CD14-positive monocyte (primary cell): ENCODE measurements around the gene PUDP. TPM values are rescaled to one million over a fixed set of nuclear protein-coding genes. Genes with fewer than 3 reads are reported as not detected.

Experiments
- DNase-seq, 3 donors: peaks; one replicate each; pipeline ENCODE4 v3.0.0-alpha.2; 2011 to 2022
- H2AFZ ChIP-seq: 2 replicates; pipeline ENCODE4 v1.6.0; 2012; ENCODE audit warnings: mild to moderate bottlenecking, low read depth, low read length, inconsistent platforms; ENCODE audit not compliant: insufficient read depth, poor library complexity, severe bottlenecking
- H3K27ac ChIP-seq, 2 donors: 1 replicate in 1 of 2; 2 replicates in 1 of 2; pipeline ENCODE4 v1.5.1; 2012 to 2013; ENCODE audit warnings: low read length in 2 of 2, control low read depth in 1 of 2, inconsistent platforms in 1 of 2, low read depth in 1 of 2, mild to moderate bottlenecking in 1 of 2
- H3K27me3 ChIP-seq, 2 donors: one replicate each; pipeline versions ENCODE4 v1.6.0 to v1.6.1; 2011 to 2013; ENCODE audit warnings: low read length in 2 of 2; ENCODE audit not compliant: control insufficient read depth in 2 of 2, insufficient read depth in 2 of 2
- H3K36me3 ChIP-seq, 2 donors: replicated peaks in 1 of 2; 1 replicate in 1 of 2; 2 replicates in 1 of 2; pipeline versions ENCODE4 v1.5.1 to v1.6.1; 2012 to 2013; ENCODE audit warnings: low read length in 2 of 2, control low read depth in 1 of 2, inconsistent platforms in 1 of 2, mild to moderate bottlenecking in 1 of 2; ENCODE audit not compliant: insufficient read depth in 2 of 2, control insufficient read depth in 1 of 2
- H3K4me1 ChIP-seq, 2 donors: 1 replicate in 1 of 2; 2 replicates in 1 of 2; pipeline versions ENCODE4 v1.5.1 to v1.6.1; 2012 to 2013; ENCODE audit warnings: low read length in 2 of 2, control low read depth in 1 of 2, inconsistent platforms in 1 of 2, mild to moderate bottlenecking in 1 of 2, moderate library complexity in 1 of 2; ENCODE audit not compliant: insufficient read depth in 2 of 2, control insufficient read depth in 1 of 2
- H3K4me2 ChIP-seq: replicated peaks from 2 replicates; pipeline ENCODE3; 2012; ENCODE audit warnings: low read length, moderate library complexity, mild to moderate bottlenecking; ENCODE audit not compliant: poor library complexity, severe bottlenecking; ENCODE audit errors: extremely low read depth
- H3K4me3 ChIP-seq, 3 experiments: fragments of 200-600 bp in 1 of 3; sonication (generic) in 1 of 3; replicated peaks in 1 of 3; 1 replicate in 2 of 3; 2 replicates in 1 of 3; pipeline ENCODE4 v1.5.1; 2011 to 2013; ENCODE audit warnings: low read length in 3 of 3, mild to moderate bottlenecking in 3 of 3, control low read depth in 2 of 3, low read depth in 2 of 3, inconsistent platforms in 1 of 3, moderate library complexity in 1 of 3
- H3K79me2 ChIP-seq: 2 replicates; pipeline ENCODE4 v1.6.0; 2012; ENCODE audit warnings: mild to moderate bottlenecking, control low read depth, inconsistent platforms, low read length, moderate library complexity; ENCODE audit not compliant: insufficient read depth
- H3K9ac ChIP-seq: 2 replicates; pipeline ENCODE4 v1.6.0; 2017; ENCODE audit warnings: low read length, mild to moderate bottlenecking; ENCODE audit not compliant: insufficient read depth, poor library complexity, severe bottlenecking
- H3K9me3 ChIP-seq, 2 donors: replicated peaks in 1 of 2; 1 replicate in 1 of 2; 2 replicates in 1 of 2; pipeline versions ENCODE4 v1.5.1 to v1.6.1; 2012 to 2013; ENCODE audit warnings: low read length in 2 of 2, control low read depth in 1 of 2; ENCODE audit not compliant: control insufficient read depth in 1 of 2, insufficient read depth in 1 of 2
- H4K20me1 ChIP-seq: 2 replicates; pipeline ENCODE4 v1.6.0; 2012; ENCODE audit warnings: mild to moderate bottlenecking, low read length, control low read depth, moderate library complexity; ENCODE audit not compliant: insufficient read depth
- H3K27ac Mint-ChIP-seq, 7 donors: one replicate each; pipeline ENCODE4 v1.8.0; 2020; ENCODE audit warnings: mild to moderate bottlenecking in 7 of 7, mixed read lengths in 7 of 7, moderate library complexity in 6 of 7, inconsistent platforms in 2 of 7
- H3K27me3 Mint-ChIP-seq, 3 donors: one replicate each; pipeline ENCODE4 v1.8.0; 2021 to 2022; ENCODE audit warnings: low read depth in 3 of 3, mild to moderate bottlenecking in 3 of 3, mixed read lengths in 3 of 3, moderate library complexity in 3 of 3, inconsistent platforms in 1 of 3
- H3K36me3 Mint-ChIP-seq, 2 donors: one replicate each; pipeline ENCODE4 v1.8.0; 2020; ENCODE audit warnings: mixed read lengths in 2 of 2, inconsistent platforms in 1 of 2, mild to moderate bottlenecking in 1 of 2
- H3K4me1 Mint-ChIP-seq: one replicate; pipeline ENCODE4 v1.8.0; 2020; ENCODE audit warnings: mild to moderate bottlenecking, mixed read lengths
- H3K4me3 Mint-ChIP-seq, 2 donors: one replicate each; pipeline ENCODE4 v1.8.0; 2020; ENCODE audit warnings: mild to moderate bottlenecking in 2 of 2, mixed read lengths in 2 of 2, moderate library complexity in 1 of 2
- H3K9me3 Mint-ChIP-seq, 7 donors: one replicate each; pipeline ENCODE4 v1.8.0; 2020 to 2022; ENCODE audit warnings: mixed read lengths in 7 of 7, mild to moderate bottlenecking in 6 of 7, moderate library complexity in 6 of 7, inconsistent platforms in 2 of 7
- CTCF ChIP-seq: fragments of 200-600 bp; IDR thresholded peaks from one replicate; pipeline ENCODE4 v1.8.0; 2022; ENCODE audit warnings: antibody characterized with exemption, mild to moderate bottlenecking
- WGBS: methylation state at CpG from one replicate; pipeline ENCODE4 v1.1.5; 2013; ENCODE audit warnings: missing lambda C conversion rate; ENCODE audit not compliant: insufficient coverage; 5-methylcytosine and 5-hydroxymethylcytosine counted together
- intact Hi-C, 2 donors: fragments of 100-400 bp; cut with micrococcal nuclease; formaldehyde crosslinking; loops; one replicate each; pipeline versions ENCODE4 v1.15.0 to v1.15.1; 2023
- polyA plus RNA-seq, 3 donors: library from polyadenylated mRNA; depleted of rRNA in 1 of 3; unstranded in 2 of 3; stranded (reverse) in 1 of 3; fragments of 300-500 nt in 2 of 3; fragments of >200 nt in 1 of 3; fragmentation: Illumina TruSeq in 2 of 3; gene quantifications; 1 replicate in 2 of 3; 2 replicates in 1 of 3; pipeline ENCODE4 v1.2.3, GENCODE V29; 2012 to 2021

The PUDP gene
- polyA plus RNA-seq, 3 donors, result 21.4 to 49.5 (median 45.4) TPM

- Mint-ChIP-seq H3K27ac (peak overlapping the region in 3 of 7 donors; percentile 60 to 88 (median 75)), H3K36me3 (peaks cover 0 to 16% of the 10 kb centered on the region in 2 donors), H3K27me3 (peaks cover 0 to 2% (median 0%) of the 10 kb centered on the region in 3 donors), H3K4me3 (no peak overlapping the region), H3K9me3 (peaks cover 0 to 3% (median 0%) of the 10 kb centered on the region in 7 donors), H3K4me1 (peaks cover 26% of the 10 kb centered on the region)
- WGBS, result 100% methylated on average over 1 of the region's 8 CpGs
- Histone ChIP-seq H3K9ac (no peak overlapping the region), H3K27ac (no peak overlapping the region), H3K4me1 (peaks cover 21 to 37% of the 10 kb centered on the region in 2 donors), H2AFZ (no peak overlapping the region), H3K79me2 (peaks cover 86% of the 10 kb centered on the region), H3K36me3 (peaks cover 0 to 16% of the 10 kb centered on the region in 2 donors), H3K27me3 (no peaks in the 10 kb centered on the region), H3K4me2 (no peak overlapping the region), H4K20me1 (peaks cover 62% of the 10 kb centered on the region), H3K4me3 (no peak overlapping the region), H3K9me3 (no peaks in the 10 kb centered on the region)
- TF ChIP-seq CTCF, result no peak
- DNase-seq, result peak in 1 of 3 donors; percentile 3
- intact Hi-C loops, result loop anchor here in 1 of 2 donors (10.0 kb wide), 1 partner anchor 111 kb away; no protein-coding TSS in a partner anchor
Observed at GRCh38 chrX:7143941-7144525, 3.9 kb downstream of the PUDP start.

- H3K9me3 Mint-ChIP-seq, result peaks cover 0 to 3% (median 0%) of the 10 kb centered on the region in 7 donors
- Histone ChIP-seq H3K4me1 (peaks cover 21 to 37% of the 10 kb centered on the region in 2 donors), H3K4me2 (no peak overlapping the region), H3K27me3 (no peaks in the 10 kb centered on the region), H3K4me3 (no peak overlapping the region), H3K79me2 (peaks cover 86% of the 10 kb centered on the region), H2AFZ (no peak overlapping the region), H3K36me3 (peaks cover 0 to 16% of the 10 kb centered on the region in 2 donors), H3K27ac (no peak overlapping the region), H3K9ac (no peak overlapping the region), H4K20me1 (peaks cover 67% of the 10 kb centered on the region), H3K9me3 (no peaks in the 10 kb centered on the region)
- DNase-seq, result no peak
- no peak overlapping the region for H3K4me3 Mint-ChIP-seq
- TF ChIP-seq CTCF, result no peak
- H3K27me3 Mint-ChIP-seq, result peaks cover 0 to 2% (median 2%) of the 10 kb centered on the region in 3 donors
- intact Hi-C loops, result loop anchor here in 1 of 2 donors (10.0 kb wide), 1 partner anchor 112 kb away; no protein-coding TSS in a partner anchor
- WGBS, result no CpG with 5 or more reads among the region's 1 CpG
- H3K27ac Mint-ChIP-seq, result no peak overlapping the region
- H3K36me3 Mint-ChIP-seq, result peaks cover 0 to 19% of the 10 kb centered on the region in 2 donors
- peaks cover 26% of the 10 kb centered on the region for H3K4me1 Mint-ChIP-seq
Observed at GRCh38 chrX:7143076-7143475, 4.9 kb downstream of the PUDP start.
